Liver (tissue), 9 donors: ENCODE results near the gene KAT6B. TPM values are rescaled to one million over a fixed set of nuclear protein-coding genes. Genes with fewer than 3 reads are reported as not detected.

Experiments used
- DNase-seq: peaks from one replicate; pipeline ENCODE4 v3.0.0-alpha.2; 2017; ENCODE audit warnings: low spot score
- H3K27ac ChIP-seq, 2 donors: one replicate each; pipeline ENCODE4 v1.7.0; 2013; ENCODE audit warnings: inconsistent platforms in 2 of 2, low read length in 2 of 2, control low read depth in 1 of 2, low read depth in 1 of 2, mild to moderate bottlenecking in 1 of 2
- H3K27me3 ChIP-seq, 4 donors: one replicate each; pipeline versions ENCODE4 v1.6.1 to v1.7.0; 2013; ENCODE audit warnings: low read length in 3 of 4, inconsistent platforms in 1 of 4, mild to moderate bottlenecking in 1 of 4, moderate library complexity in 1 of 4; ENCODE audit not compliant: control insufficient read depth in 4 of 4, insufficient read depth in 4 of 4
- H3K36me3 ChIP-seq, 4 donors: one replicate each; pipeline versions ENCODE4 v1.6.1 to v1.7.0; 2013; ENCODE audit warnings: low read length in 3 of 4, mild to moderate bottlenecking in 3 of 4, low read depth in 1 of 4, moderate library complexity in 1 of 4; ENCODE audit not compliant: control insufficient read depth in 4 of 4, insufficient read depth in 3 of 4
- H3K4me1 ChIP-seq, 4 donors: one replicate each; pipeline versions ENCODE4 v1.6.1 to v1.7.0; 2013; ENCODE audit warnings: low read length in 3 of 4, mild to moderate bottlenecking in 3 of 4, moderate library complexity in 1 of 4; ENCODE audit not compliant: control insufficient read depth in 4 of 4, insufficient read depth in 4 of 4
- H3K4me3 ChIP-seq, 3 donors: one replicate each; pipeline versions ENCODE4 v1.6.1 to v1.7.0; 2013; ENCODE audit warnings: low read length in 3 of 3, control low read depth in 1 of 3, low read depth in 1 of 3, mild to moderate bottlenecking in 1 of 3
- H3K9ac ChIP-seq, 2 donors: one replicate each; pipeline ENCODE4 v1.7.0; 2013; ENCODE audit warnings: low read length in 2 of 2, mild to moderate bottlenecking in 2 of 2, moderate library complexity in 2 of 2, control low read depth in 1 of 2, low read depth in 1 of 2
- H3K9me3 ChIP-seq, 4 donors: one replicate each; pipeline versions ENCODE4 v1.6.1 to v1.7.0; 2013; ENCODE audit warnings: low read length in 3 of 4; ENCODE audit not compliant: control insufficient read depth in 4 of 4
- EGR1 ChIP-seq, 2 donors: IDR thresholded peaks; 2 replicates each; pipeline ENCODE4 v1.6.1; 2016 to 2018; ENCODE audit warnings: antibody characterized with exemption in 2 of 2, low read depth in 2 of 2
- GABPA ChIP-seq, 2 donors: IDR thresholded peaks in 1 of 2; conservative IDR thresholded peaks in 1 of 2; 2 replicates each; pipeline ENCODE4 v1.6.1; 2016; ENCODE audit warnings: antibody characterized with exemption in 2 of 2, mild to moderate bottlenecking in 1 of 2, moderate library complexity in 1 of 2
- HNF4G ChIP-seq: IDR thresholded peaks from 2 replicates; pipeline ENCODE4 v1.6.1; 2016; ENCODE audit warnings: antibody characterized with exemption
- JUND ChIP-seq, 2 donors: IDR thresholded peaks; 2 replicates each; pipeline ENCODE4 v1.6.1; 2016; ENCODE audit warnings: antibody characterized with exemption in 2 of 2
- NR2F2 ChIP-seq: IDR thresholded peaks from 2 replicates; pipeline ENCODE4 v1.6.1; 2016; ENCODE audit warnings: antibody characterized with exemption
- RAD21 ChIP-seq, 2 donors: IDR thresholded peaks; 2 replicates each; pipeline ENCODE4 v1.6.1; 2016; ENCODE audit warnings: antibody characterized with exemption in 2 of 2, mild to moderate bottlenecking in 2 of 2
- RXRA ChIP-seq, 2 donors: IDR thresholded peaks; 2 replicates each; pipeline ENCODE4 v1.6.1; 2017 to 2018; ENCODE audit warnings: antibody characterized with exemption in 2 of 2, mild to moderate bottlenecking in 1 of 2
- SP1 ChIP-seq: IDR thresholded peaks from 2 replicates; pipeline ENCODE4 v1.6.1; 2018; ENCODE audit warnings: antibody characterized with exemption, mild to moderate bottlenecking
- TAF1 ChIP-seq: conservative IDR thresholded peaks from 2 replicates; pipeline ENCODE4 v1.6.1; 2016; ENCODE audit warnings: antibody characterized with exemption, mild to moderate bottlenecking
- YY1 ChIP-seq: IDR thresholded peaks from 2 replicates; pipeline ENCODE4 v1.6.1; 2016; ENCODE audit warnings: antibody characterized with exemption, mild to moderate bottlenecking
- WGBS: extraction: QIAGEN DNeasy Blood & Tissue Kit; methylation state at CpG from one replicate; pipeline ENCODE4 v1.1.7; 2013; 5-methylcytosine and 5-hydroxymethylcytosine counted together
- polyA plus RNA-seq, 2 donors: library from polyadenylated mRNA; stranded (reverse) in 1 of 2; unstranded in 1 of 2; fragments of 200-250 nt in 1 of 2; fragments of >200 nt in 1 of 2; fragmentation: Nextera tagmentation in 1 of 2; extraction: Ambion mirVana in 1 of 2; gene quantifications; one replicate each; pipeline versions ENCODE4 v1.2.1 to v1.2.3, GENCODE V29; 2013 to 2015
- total RNA-seq, 2 donors: library from RNA; depleted of rRNA; stranded (reverse); fragments of >200 nt; gene quantifications; one replicate each; pipeline ENCODE4 v1.2.3, GENCODE V29; 2014
- TF ChIP-seq, protein P1 (sequence below): IDR thresholded peaks from 2 replicates; pipeline ENCODE4 v1.6.1; 2016; ENCODE audit warnings: antibody characterized with exemption
- TF ChIP-seq, protein P2 (sequence below): IDR thresholded peaks from 2 replicates; pipeline ENCODE4 v1.6.1; 2016; ENCODE audit warnings: antibody characterized with exemption
- TF ChIP-seq, protein P3 (sequence below): fragments of 150-350 bp; IDR thresholded peaks from 2 replicates; pipeline ENCODE4 v1.5.1; 2017; ENCODE audit warnings: improper control_type of control experiment, low read depth, low read length; ENCODE audit not compliant: missing input control
- TF ChIP-seq, protein P4 (sequence below): IDR thresholded peaks from 2 replicates; pipeline ENCODE4 v1.6.1; 2016; ENCODE audit warnings: antibody characterized with exemption, mild to moderate bottlenecking
- donor health status: healthy.
- donor health status: healthy.
- donor health status: healthy.
- donor health status: healthy.
- donor health status: healthy.

Gene KAT6B
- total and polyA plus RNA-seq, 4 donors, result 2.0 to 21.2 (median 8.8) TPM

DNA sequence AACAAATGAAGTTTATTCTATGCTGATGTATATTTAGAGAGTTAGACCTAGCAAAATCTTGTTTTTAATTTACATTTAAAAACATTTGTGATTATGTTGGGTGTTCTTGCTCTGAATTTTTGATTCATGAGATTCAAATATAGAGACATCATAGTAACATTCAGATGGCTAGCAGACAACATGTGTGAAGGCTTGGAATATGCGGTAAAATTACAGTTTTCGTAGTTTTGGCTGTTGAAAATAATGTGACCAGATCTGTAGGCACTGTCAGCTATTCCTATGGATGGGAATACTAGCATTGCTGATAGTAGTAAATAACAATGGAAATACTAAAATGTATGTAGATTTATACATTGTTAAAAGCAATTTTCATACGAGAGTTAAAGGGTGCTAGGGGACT, 131.9 kb downstream of the KAT6B start:
- WGBS, result 99% methylated on average over 3 of the region's 3 CpGs
- H3K4me3 ChIP-seq, result no peak overlapping the region
- H3K4me1 ChIP-seq, result peaks cover 0 to 14% (median 6%) of the 10 kb centered on the region in 4 donors
- no peak overlapping the region for H3K27ac ChIP-seq
- H3K27me3 ChIP-seq, result no peaks in the 10 kb centered on the region
- no peak for DNase-seq
- H3K9me3 ChIP-seq, result no peaks in the 10 kb centered on the region
- H3K9ac ChIP-seq, result no peak overlapping the region
- H3K36me3 ChIP-seq, result no peaks in the 10 kb centered on the region
- TF ChIP-seq NR2F2 (no peak), HNF4G (no peak), YY1 (no peak), GABPA (IDR thresholded peaks at IDR 0.05 in 1 of 2, conservative IDR thresholded peaks at IDR 0.05 in 1 of 2) (no peak), RXRA (IDR thresholded peaks at IDR 0.05) (no peak)
- TF ChIP-seq, protein P1, sequence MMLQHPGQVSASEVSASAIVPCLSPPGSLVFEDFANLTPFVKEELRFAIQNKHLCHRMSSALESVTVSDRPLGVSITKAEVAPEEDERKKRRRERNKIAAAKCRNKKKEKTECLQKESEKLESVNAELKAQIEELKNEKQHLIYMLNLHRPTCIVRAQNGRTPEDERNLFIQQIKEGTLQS, result no peak
- TF ChIP-seq, protein P2, sequence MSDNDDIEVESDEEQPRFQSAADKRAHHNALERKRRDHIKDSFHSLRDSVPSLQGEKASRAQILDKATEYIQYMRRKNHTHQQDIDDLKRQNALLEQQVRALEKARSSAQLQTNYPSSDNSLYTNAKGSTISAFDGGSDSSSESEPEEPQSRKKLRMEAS, result no peak
- TF ChIP-seq, protein P3, sequence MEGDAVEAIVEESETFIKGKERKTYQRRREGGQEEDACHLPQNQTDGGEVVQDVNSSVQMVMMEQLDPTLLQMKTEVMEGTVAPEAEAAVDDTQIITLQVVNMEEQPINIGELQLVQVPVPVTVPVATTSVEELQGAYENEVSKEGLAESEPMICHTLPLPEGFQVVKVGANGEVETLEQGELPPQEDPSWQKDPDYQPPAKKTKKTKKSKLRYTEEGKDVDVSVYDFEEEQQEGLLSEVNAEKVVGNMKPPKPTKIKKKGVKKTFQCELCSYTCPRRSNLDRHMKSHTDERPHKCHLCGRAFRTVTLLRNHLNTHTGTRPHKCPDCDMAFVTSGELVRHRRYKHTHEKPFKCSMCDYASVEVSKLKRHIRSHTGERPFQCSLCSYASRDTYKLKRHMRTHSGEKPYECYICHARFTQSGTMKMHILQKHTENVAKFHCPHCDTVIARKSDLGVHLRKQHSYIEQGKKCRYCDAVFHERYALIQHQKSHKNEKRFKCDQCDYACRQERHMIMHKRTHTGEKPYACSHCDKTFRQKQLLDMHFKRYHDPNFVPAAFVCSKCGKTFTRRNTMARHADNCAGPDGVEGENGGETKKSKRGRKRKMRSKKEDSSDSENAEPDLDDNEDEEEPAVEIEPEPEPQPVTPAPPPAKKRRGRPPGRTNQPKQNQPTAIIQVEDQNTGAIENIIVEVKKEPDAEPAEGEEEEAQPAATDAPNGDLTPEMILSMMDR, result no peak

DNA sequence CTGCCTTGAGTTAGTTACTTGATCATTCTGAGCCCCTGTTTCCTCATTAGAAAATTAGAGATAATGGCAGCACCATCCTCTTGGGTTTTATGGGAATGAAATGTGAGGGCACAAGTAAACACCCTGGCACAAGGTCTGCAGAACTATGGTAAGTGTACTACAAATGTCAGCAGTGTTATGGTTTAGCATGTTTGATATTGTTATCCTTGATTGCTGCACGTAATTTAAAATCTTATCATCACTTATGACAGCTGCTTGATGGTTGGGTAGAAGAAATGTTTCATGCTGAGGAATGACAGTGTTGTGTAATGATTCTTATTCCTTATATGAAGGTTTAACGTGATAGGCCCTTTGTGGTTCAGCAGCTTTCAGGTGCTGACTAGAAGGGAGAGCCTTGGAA, 134.3 kb downstream of the KAT6B start:
- Histone ChIP-seq H3K4me1 (peaks cover 0 to 14% (median 6%) of the 10 kb centered on the region in 4 donors), H3K36me3 (no peaks in the 10 kb centered on the region), H3K4me3 (no peak overlapping the region), H3K27ac (no peak overlapping the region), H3K27me3 (no peaks in the 10 kb centered on the region), H3K9ac (no peak overlapping the region), H3K9me3 (no peaks in the 10 kb centered on the region)
- no peak for DNase-seq
- TF ChIP-seq TAF1 (no peak), SP1 (no peak), JUND (IDR thresholded peaks at IDR 0.05) (no peak), GABPA (IDR thresholded peaks at IDR 0.05 in 1 of 2, conservative IDR thresholded peaks at IDR 0.05 in 1 of 2) (no peak), EGR1 (IDR thresholded peaks at IDR 0.05; ENCODE audit: low read depth in 2 of 2) (no peak), YY1 (no peak), RAD21 (IDR thresholded peaks at IDR 0.05) (no peak)
- TF ChIP-seq, protein P4, sequence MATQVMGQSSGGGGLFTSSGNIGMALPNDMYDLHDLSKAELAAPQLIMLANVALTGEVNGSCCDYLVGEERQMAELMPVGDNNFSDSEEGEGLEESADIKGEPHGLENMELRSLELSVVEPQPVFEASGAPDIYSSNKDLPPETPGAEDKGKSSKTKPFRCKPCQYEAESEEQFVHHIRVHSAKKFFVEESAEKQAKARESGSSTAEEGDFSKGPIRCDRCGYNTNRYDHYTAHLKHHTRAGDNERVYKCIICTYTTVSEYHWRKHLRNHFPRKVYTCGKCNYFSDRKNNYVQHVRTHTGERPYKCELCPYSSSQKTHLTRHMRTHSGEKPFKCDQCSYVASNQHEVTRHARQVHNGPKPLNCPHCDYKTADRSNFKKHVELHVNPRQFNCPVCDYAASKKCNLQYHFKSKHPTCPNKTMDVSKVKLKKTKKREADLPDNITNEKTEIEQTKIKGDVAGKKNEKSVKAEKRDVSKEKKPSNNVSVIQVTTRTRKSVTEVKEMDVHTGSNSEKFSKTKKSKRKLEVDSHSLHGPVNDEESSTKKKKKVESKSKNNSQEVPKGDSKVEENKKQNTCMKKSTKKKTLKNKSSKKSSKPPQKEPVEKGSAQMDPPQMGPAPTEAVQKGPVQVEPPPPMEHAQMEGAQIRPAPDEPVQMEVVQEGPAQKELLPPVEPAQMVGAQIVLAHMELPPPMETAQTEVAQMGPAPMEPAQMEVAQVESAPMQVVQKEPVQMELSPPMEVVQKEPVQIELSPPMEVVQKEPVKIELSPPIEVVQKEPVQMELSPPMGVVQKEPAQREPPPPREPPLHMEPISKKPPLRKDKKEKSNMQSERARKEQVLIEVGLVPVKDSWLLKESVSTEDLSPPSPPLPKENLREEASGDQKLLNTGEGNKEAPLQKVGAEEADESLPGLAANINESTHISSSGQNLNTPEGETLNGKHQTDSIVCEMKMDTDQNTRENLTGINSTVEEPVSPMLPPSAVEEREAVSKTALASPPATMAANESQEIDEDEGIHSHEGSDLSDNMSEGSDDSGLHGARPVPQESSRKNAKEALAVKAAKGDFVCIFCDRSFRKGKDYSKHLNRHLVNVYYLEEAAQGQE, result no peak
- TF ChIP-seq, protein P1, result no peak
- TF ChIP-seq, protein P3, result no peak
- 95% methylated on average over 2 of the region's 2 CpGs for WGBS
